PC-3 (cell line): ENCODE measurements around the gene CA11.

ENCODE experiments used
- EZH2 ChIP-seq: fragments of 300-600 bp; sonication (generic); IDR thresholded peaks from one replicate; pipeline ENCODE4 v1.6.1; 2017; ENCODE audit warnings: antibody characterized with exemption, mild to moderate bottlenecking, low read length; ENCODE audit not compliant: unreplicated experiment
- EZH2phosphoT487 ChIP-seq: fragments of 300-600 bp; sonication (generic); IDR thresholded peaks from 2 replicates; pipeline ENCODE4 v1.6.1; 2018; ENCODE audit warnings: mild to moderate bottlenecking, antibody characterized with exemption, low read length, borderline replicate concordance
- TF ChIP-seq, protein P1 (sequence below): fragments of 300-600 bp; sonication (generic); conservative IDR thresholded peaks from 2 replicates; pipeline ENCODE4 v1.5.1; 2017; ENCODE audit warnings: antibody characterized with exemption, low read depth, mild to moderate bottlenecking, low read length

DNA sequence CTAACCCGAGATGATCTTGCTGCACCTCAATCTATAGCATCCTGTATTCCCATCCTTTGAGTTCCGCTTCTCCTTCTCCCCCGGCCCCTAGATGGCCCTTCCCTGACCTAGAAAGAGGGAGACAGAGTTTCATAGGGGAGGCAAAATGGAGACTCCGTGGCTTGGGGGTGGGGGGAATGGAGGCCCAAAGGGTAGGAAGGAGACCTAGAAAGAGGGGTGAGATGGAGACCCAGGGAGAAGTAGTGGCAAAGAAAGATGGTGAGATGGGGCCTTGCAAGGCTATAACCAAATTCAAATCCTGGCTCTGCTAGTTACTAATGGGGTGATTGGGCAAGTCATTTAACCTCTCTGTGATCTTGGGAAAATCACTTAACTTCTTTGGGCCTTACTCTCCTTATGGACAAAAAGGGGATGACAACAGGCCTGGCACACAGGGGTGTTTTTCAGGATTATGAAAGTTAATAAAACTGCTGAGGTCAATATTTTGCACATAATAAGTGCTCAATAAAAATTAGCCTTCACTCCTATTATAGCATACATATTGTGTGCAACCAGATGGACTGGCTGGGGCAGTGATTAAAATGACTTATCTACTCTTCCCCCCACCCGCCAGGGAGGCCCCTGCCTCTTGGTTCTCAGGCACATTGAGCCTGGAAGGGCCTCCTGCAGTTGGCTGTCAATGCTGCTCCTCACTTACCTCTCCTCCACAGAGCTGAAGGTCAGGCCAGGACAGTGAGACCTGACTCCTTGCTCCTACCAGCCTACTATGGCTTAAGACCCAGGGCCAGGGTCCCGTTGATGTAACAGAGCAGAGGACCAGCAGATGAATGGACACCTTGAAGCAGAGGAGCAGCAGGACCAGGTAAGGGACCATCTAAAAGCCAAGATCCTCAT lies 26.0 kb downstream of the CA11 start:
- TF ChIP-seq EZH2phosphoT487 (no peak), EZH2 (no peak)
- TF ChIP-seq, protein P1, sequence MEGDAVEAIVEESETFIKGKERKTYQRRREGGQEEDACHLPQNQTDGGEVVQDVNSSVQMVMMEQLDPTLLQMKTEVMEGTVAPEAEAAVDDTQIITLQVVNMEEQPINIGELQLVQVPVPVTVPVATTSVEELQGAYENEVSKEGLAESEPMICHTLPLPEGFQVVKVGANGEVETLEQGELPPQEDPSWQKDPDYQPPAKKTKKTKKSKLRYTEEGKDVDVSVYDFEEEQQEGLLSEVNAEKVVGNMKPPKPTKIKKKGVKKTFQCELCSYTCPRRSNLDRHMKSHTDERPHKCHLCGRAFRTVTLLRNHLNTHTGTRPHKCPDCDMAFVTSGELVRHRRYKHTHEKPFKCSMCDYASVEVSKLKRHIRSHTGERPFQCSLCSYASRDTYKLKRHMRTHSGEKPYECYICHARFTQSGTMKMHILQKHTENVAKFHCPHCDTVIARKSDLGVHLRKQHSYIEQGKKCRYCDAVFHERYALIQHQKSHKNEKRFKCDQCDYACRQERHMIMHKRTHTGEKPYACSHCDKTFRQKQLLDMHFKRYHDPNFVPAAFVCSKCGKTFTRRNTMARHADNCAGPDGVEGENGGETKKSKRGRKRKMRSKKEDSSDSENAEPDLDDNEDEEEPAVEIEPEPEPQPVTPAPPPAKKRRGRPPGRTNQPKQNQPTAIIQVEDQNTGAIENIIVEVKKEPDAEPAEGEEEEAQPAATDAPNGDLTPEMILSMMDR, result no peak
